GM12878 (cell line): ENCODE measurements around the gene ETS1. TPM values are rescaled to one million over a fixed set of nuclear protein-coding genes. Genes with fewer than 3 reads are reported as not detected.

Experiments
- ATAC-seq: fragments of 200-7000 bp; cut with Tn5 transposase; 3 replicates; pipeline ENCODE4 v1.9.1; 2020; ENCODE audit warnings: mild to moderate bottlenecking, moderate library complexity
- BruUV-seq: library from RNA; stranded (reverse); fragments of 400-500 nt; replicated peaks from 2 replicates; lab custom pipeline; 2021; lab: Mats Ljungman, UMichigan
- CTCF ChIA-PET: fragments of 300-600 bp; sonication (Branson Sonifier 250); formaldehyde crosslinking; extraction: SDS; loops from one replicate; lab custom pipeline; 2021; ENCODE audit warnings: inconsistent platforms; lab: Yijun Ruan, JAX
- POLR2A ChIA-PET: fragments of 350-600 bp; formaldehyde crosslinking; extraction: SDS; loops from one replicate; lab custom pipeline; 2021; ENCODE audit warnings: inconsistent platforms; lab: Charles Lee
- RAD21 ChIA-PET: fragments of 300-600 bp; sonication (Branson Sonifier 250); formaldehyde crosslinking; loops from one replicate; lab custom pipeline; 2023; ENCODE audit warnings: antibody characterized with exemption; ENCODE audit not compliant: unreplicated experiment; lab: Charles Lee
- SMC1A ChIA-PET: fragments of 300-600 bp; sonication (Branson Sonifier 250); formaldehyde crosslinking; loops from one replicate; lab custom pipeline; 2023; ENCODE audit not compliant: unreplicated experiment, uncharacterized antibody; lab: Charles Lee
- DNase-seq: peaks from one replicate; pipeline ENCODE4 v3.0.0-alpha.2; 2011; ENCODE audit warnings: low read depth, low spot score
- FAIRE-seq: peaks from 3 replicates; lab custom pipeline; 2011; peaks lifted over from hg19 to GRCh38; lab: Jason Lieb, UNC
- H2AFZ ChIP-seq: 2 replicates; pipeline ENCODE4 v1.6.0; 2011; ENCODE audit warnings: low read depth, low read length, control low read depth; ENCODE audit not compliant: control insufficient read depth
- H3K27ac ChIP-seq: 2 replicates; pipeline ENCODE4 v1.5.1; 2011; ENCODE audit warnings: control low read depth; ENCODE audit not compliant: control insufficient read depth, insufficient read depth
- H3K27me3 ChIP-seq, 2 experiments: replicated peaks in 1 of 2; 2 replicates each; pipeline versions ENCODE4 v1.6.0 to v1.6.1; 2011; ENCODE audit warnings: low read length in 1 of 2; ENCODE audit not compliant: control insufficient read depth in 2 of 2, insufficient read depth in 2 of 2
- H3K36me3 ChIP-seq, 2 experiments: 2 replicates each; pipeline ENCODE4 v1.5.1; 2011; ENCODE audit warnings: low read length in 1 of 2; ENCODE audit not compliant: control insufficient read depth in 2 of 2, insufficient read depth in 2 of 2
- H3K4me1 ChIP-seq: 2 replicates; pipeline ENCODE4 v1.6.1; 2011; ENCODE audit warnings: mild to moderate bottlenecking, low read length, moderate library complexity, mixed read lengths; ENCODE audit not compliant: control insufficient read depth, insufficient read depth
- H3K4me2 ChIP-seq: 2 replicates; pipeline ENCODE4 v1.6.0; 2011; ENCODE audit warnings: control low read depth; ENCODE audit not compliant: control insufficient read depth, insufficient read depth
- H3K4me3 ChIP-seq: fragments of 200-600 bp; sonication (generic); 2 replicates; pipeline ENCODE4 v1.5.1; 2016
- H3K79me2 ChIP-seq: 2 replicates; pipeline ENCODE4 v1.6.0; 2011; ENCODE audit warnings: low read length; ENCODE audit not compliant: control insufficient read depth, insufficient read depth
- H3K9ac ChIP-seq: 2 replicates; pipeline ENCODE4 v1.8.0; 2011; ENCODE audit warnings: low read length, control low read depth, mixed read lengths; ENCODE audit not compliant: control insufficient read depth, insufficient read depth
- H3K9me3 ChIP-seq: replicated peaks from 3 replicates; pipeline ENCODE4 v1.5.1; 2011; ENCODE audit warnings: mild to moderate bottlenecking, low read length; ENCODE audit not compliant: control insufficient read depth, insufficient read depth
- H4K20me1 ChIP-seq: 2 replicates; pipeline ENCODE4 v1.6.0; 2011; ENCODE audit not compliant: control insufficient read depth, insufficient read depth
- CHD4 ChIP-seq: fragments of 200-600 bp; sonication (generic); IDR thresholded peaks from 2 replicates; pipeline ENCODE4 v1.6.1; 2016; ENCODE audit warnings: mild to moderate bottlenecking
- CUX1 ChIP-seq: IDR thresholded peaks from 2 replicates; pipeline ENCODE4 v1.6.1; 2012; ENCODE audit warnings: improper control_type of control experiment, low read depth, low read length; ENCODE audit not compliant: insufficient replicate concordance
- HDAC2 ChIP-seq: fragments of 200-600 bp; sonication (generic); IDR thresholded peaks from 2 replicates; pipeline ENCODE4 v1.6.1; 2017
- PML ChIP-seq: IDR thresholded peaks from 2 replicates; pipeline ENCODE4 v1.6.1; 2012; ENCODE audit warnings: low read length, inconsistent platforms
- SREBF1 ChIP-seq: IDR thresholded peaks from 2 replicates; pipeline ENCODE4 v1.6.1; 2012; ENCODE audit warnings: mild to moderate bottlenecking, low read length
- ZSCAN29 ChIP-seq: fragments of 450-650 bp; IDR thresholded peaks from 2 replicates; pipeline ENCODE4 v1.6.1; 2017; ENCODE audit warnings: mild to moderate bottlenecking, moderate library complexity
- WGBS: methylation state at CpG from one replicate; pipeline ENCODE4 v1.1.6; 2016; ENCODE audit warnings: low lambda C conversion rate; ENCODE audit not compliant: insufficient replicate concordance, insufficient coverage; ENCODE audit errors: missing lambda C conversion rate; 5-methylcytosine and 5-hydroxymethylcytosine counted together
- in situ Hi-C: fragments of 300-500 bp; cut with MboI; formaldehyde crosslinking; loops from 9 replicates; pipeline ENCODE4 v1.14.3; 2018; ENCODE audit warnings: mixed read lengths
- intact Hi-C: fragments of 100-400 bp; cut with micrococcal nuclease; formaldehyde crosslinking; loops from one replicate; pipeline ENCODE4 v1.14.2; 2022; ENCODE audit not compliant: unreplicated experiment
- polyA plus RNA-seq, 11 experiments: library from polyadenylated mRNA; depleted of rRNA in 4 of 11; unstranded in 6 of 11; stranded (reverse) in 5 of 11; fragments of >200 nt; fragmentation: Nextera tagmentation in 4 of 11; fragmentation: Illumina TruSeq in 1 of 11; extraction: Ambion mirVana in 4 of 11; extraction: Trizol in 1 of 11; gene quantifications; 1 replicate in 1 of 11; 2 replicates in 10 of 11; pipeline versions ENCODE4 v1.2.1 to v1.2.3, GENCODE V29; 2011 to 2016; ENCODE audit warnings: inconsistent platforms in 2 of 11, missing spikeins in 2 of 11, low read depth in 1 of 11
- total RNA-seq, 4 experiments: library from RNA; depleted of rRNA in 3 of 4; stranded (reverse); fragments of >200 nt in 3 of 4; fragmentation: Illumina TruSeq in 1 of 4; extraction: Trizol in 1 of 4; gene quantifications; 2 replicates each; pipeline versions ENCODE4 v1.2.1 to v1.2.3, GENCODE V29; 2013 to 2021

The ETS1 gene
- total and polyA plus RNA-seq, 10 of the 15 experiments (the other 5 are each of a cell fraction or from before 2014, with no cell fraction given): 12.5 to 112 (median 55.5) TPM

- in situ Hi-C loops: no loop called here
- no peaks in the 10 kb centered on the region for H3K27me3 ChIP-seq
- no TSS peak for BruUV-seq
- no peak for TF ChIP-seq SREBF1
- no peak for TF ChIP-seq CHD4
- no peak for TF ChIP-seq CUX1
- TF ChIP-seq PML: no peak
- no peak for TF ChIP-seq ZSCAN29
- no peak for TF ChIP-seq HDAC2
- TF ChIP-seq, all 136 proteins: peak for 0
- no peak for ATAC-seq
- Histone ChIP-seq H2AFZ (no peak overlapping the region), H3K4me1 (no peaks in the 10 kb centered on the region), H3K27ac (no peak overlapping the region), H3K36me3 (no peaks in the 10 kb centered on the region), H3K9me3 (no peaks in the 10 kb centered on the region), H3K4me2 (no peak overlapping the region), H3K79me2 (no peaks in the 10 kb centered on the region), H3K4me3 (no peak overlapping the region), H4K20me1 (no peaks in the 10 kb centered on the region), H3K9ac (no peak overlapping the region)
- RAD21 ChIA-PET: no interaction called here
- CTCF ChIA-PET: interaction anchor here (1.0 kb wide), 1 partner anchor 250 kb away, joined by 3 read pairs; no protein-coding TSS in a partner anchor
- FAIRE-seq: no peak
- intact Hi-C loops: no loop called here
- WGBS: 77% methylated on average over 6 of the region's 6 CpGs
- DNase-seq: no peak
- POLR2A ChIA-PET: interaction anchor here (0.6 kb wide), 1 partner anchor 197 kb away, joined by 5 read pairs; no protein-coding TSS in a partner anchor
- SMC1A ChIA-PET: interaction anchor here (0.8 to 2.3 kb wide), 3 partner anchors 10 to 16 kb away, joined by 3 to 6 read pairs (median 4); no protein-coding TSS in a partner anchor
Observed at GRCh38 chr11:128540469-128540868, 46.9 kb downstream of the ETS1 start.
